ENCODE results near the gene ISL2. TPM values are rescaled to one million over a fixed set of nuclear protein-coding genes. Genes with fewer than 3 reads are reported as not detected.

Gene ISL2
- total RNA-seq, 1 experiment from 2014 or later: 0.15 TPM

DNA sequence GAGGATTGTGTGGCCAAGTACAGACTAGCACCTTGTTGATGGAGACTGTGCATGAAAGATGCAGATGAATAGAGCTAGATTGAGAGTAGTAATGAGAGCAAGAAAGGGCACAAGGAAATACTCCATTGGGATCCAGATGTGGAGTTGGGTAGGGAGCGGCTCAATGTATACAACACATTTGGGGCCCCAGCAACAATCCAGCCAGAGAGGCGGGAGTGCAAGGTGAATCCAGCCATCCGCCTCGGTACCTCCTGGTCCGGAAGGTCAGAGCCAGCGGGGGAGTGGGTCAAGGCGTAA, 9.0 kb downstream of the ISL2 start:
- Histone ChIP-seq H2AK5ac (ENCODE audit: insufficient read length, low read length) (no peak overlapping the region), H3K14ac (ENCODE audit: insufficient read depth, low read length) (no peak overlapping the region), H2BK120ac (ENCODE audit: low read depth, low read length, poor library complexity, severe bottlenecking) (no peak overlapping the region), H2BK12ac (ENCODE audit: insufficient read length, low read depth, low read length) (no peak overlapping the region), H3K79me2 (ENCODE audit: insufficient read depth, low read length) (no peaks in the 10 kb centered on the region), H4K5ac (ENCODE audit: insufficient read length, low read depth, low read length) (no peak overlapping the region), H3K27ac (ENCODE audit: insufficient read length, low read depth, low read length) (no peak overlapping the region), H4K20me1 (ENCODE audit: control insufficient read depth, insufficient read depth, insufficient read length) (no peaks in the 10 kb centered on the region), H3K56ac (ENCODE audit: insufficient read length, low read depth, low read length) (no peak overlapping the region), H2BK5ac (ENCODE audit: insufficient read length, low read length) (no peak overlapping the region), H2BK15ac (ENCODE audit: low read depth, low read length) (no peak overlapping the region), H3K23ac (ENCODE audit: insufficient read length, low read depth, low read length) (no peak overlapping the region), H4K91ac (ENCODE audit: insufficient read length, low read depth, low read length) (no peak overlapping the region), H3K18ac (ENCODE audit: insufficient read length, low read depth, low read length) (no peak overlapping the region), H2AFZ (ENCODE audit: low read length) (no peak overlapping the region), H4K8ac (replicated peaks; ENCODE audit: insufficient read length, low read depth, low read length) (no peak overlapping the region), H3K23me2 (ENCODE audit: insufficient read length, low read depth, low read length, poor library complexity, severe bottlenecking) (peaks cover 13% of the 10 kb centered on the region), H3K27me3 (ENCODE audit: insufficient read depth, low read length) (peaks cover 59% of the 10 kb centered on the region), H2BK20ac (ENCODE audit: low read depth, low read length, poor library complexity, severe bottlenecking) (no peak overlapping the region), H3K79me1 (ENCODE audit: insufficient read depth, low read depth, low read length, poor library complexity, severe bottlenecking) (no peaks in the 10 kb centered on the region), H3T11ph (ENCODE audit: low read length) (no peak overlapping the region), H3K4me1 (ENCODE audit: insufficient read depth, low read length) (no peaks in the 10 kb centered on the region), H3K9ac (ENCODE audit: extremely low read depth, insufficient read length, low read length) (no peak overlapping the region), H3K4me2 (ENCODE audit: insufficient read depth, insufficient read length, low read length) (peak overlapping the region; percentile 15), H3K4ac (ENCODE audit: low read depth, low read length) (no peak overlapping the region), H3K9me3 (ENCODE audit: control insufficient read depth, low read depth, low read length) (no peaks in the 10 kb centered on the region)
- Mint-ChIP-seq H3K9me3 (peaks cover 3 to 6% of the 10 kb centered on the region in 2 experiments; a peak in 3 of 5 replicates), H3K27ac (no peak overlapping the region), H3K27me3 (ENCODE audit: low read depth) (peaks cover 97% of the 10 kb centered on the region), H3K36me3 (ENCODE audit: insufficient read depth in 1 of 3, low read depth in 3 of 3) (0 out of 7 replicates have a peak, but pooled peaks cover 0 to 2% (median 0%) of the 10 kb centered on the region in 3 experiments), H3K4me3 (peak overlapping the region; percentile 50 to 77), H3K4me1 (peaks cover 15 to 30% of the 10 kb centered on the region in 2 experiments)
- DNase-seq: no peak
- WGBS (ENCODE audit: extremely low coverage, insufficient read length, low lambda C conversion rate): no CpG with 5 or more reads among the region's 7 CpGs
- TF ChIP-seq CTCF (conservative IDR thresholded peaks at IDR 0.05): no peak

Measured in H9 (cell line).